Heart left ventricle (tissue), 16 donors: ENCODE results near the gene DCTPP1. TPM values are rescaled to one million over a fixed set of nuclear protein-coding genes. Genes with fewer than 3 reads are reported as not detected.

Source experiments
- ATAC-seq, 4 donors: fragments of 200-7000 bp; cut with Tn5 transposase; one replicate each; pipeline ENCODE4 v1.9.1; 2020 to 2022; ENCODE audit warnings: moderate library complexity in 4 of 4, mild to moderate bottlenecking in 3 of 4, moderate number of reproducible peaks in 1 of 4
- DNase-seq, 5 donors: peaks; one replicate each; pipeline ENCODE4 v3.0.0-alpha.2; 2020
- H3K27ac ChIP-seq, 12 donors: fragments of 200-600 bp; sonication (generic) in 4 of 12; one replicate each; pipeline versions ENCODE4 v1.5.0 to v1.8.0; 2016 to 2022; ENCODE audit warnings: mild to moderate bottlenecking in 2 of 12
- H3K27me3 ChIP-seq, 9 donors: fragments of 200-600 bp; sonication (generic) in 2 of 9; one replicate each; pipeline versions ENCODE4 v1.5.1 to v1.8.0; 2016 to 2022; ENCODE audit warnings: mild to moderate bottlenecking in 3 of 9
- H3K36me3 ChIP-seq, 9 donors: fragments of 200-600 bp; sonication (generic) in 2 of 9; one replicate each; pipeline versions ENCODE4 v1.5.0 to v1.8.0; 2018 to 2022; ENCODE audit warnings: mild to moderate bottlenecking in 2 of 9
- H3K4me1 ChIP-seq, 12 donors: fragments of 200-600 bp; sonication (generic) in 4 of 12; one replicate each; pipeline versions ENCODE4 v1.5.0 to v1.8.0; 2016 to 2022; ENCODE audit warnings: mild to moderate bottlenecking in 3 of 12
- H3K4me3 ChIP-seq, 12 donors: fragments of 200-600 bp; sonication (generic) in 4 of 12; one replicate each; pipeline versions ENCODE4 v1.5.0 to v1.8.0; 2017 to 2022; ENCODE audit warnings: mild to moderate bottlenecking in 9 of 12, moderate library complexity in 4 of 12
- H3K9me3 ChIP-seq, 12 donors: fragments of 200-600 bp; sonication (generic) in 4 of 12; one replicate each; pipeline versions ENCODE4 v1.5.0 to v1.8.0; 2016 to 2022; ENCODE audit warnings: mild to moderate bottlenecking in 1 of 12
- POLR2A ChIP-seq, 2 donors: fragments of 450-650 bp; IDR thresholded peaks; one replicate each; pipeline ENCODE4 v1.6.1; 2017; ENCODE audit warnings: antibody characterized with exemption in 2 of 2, mild to moderate bottlenecking in 2 of 2, moderate library complexity in 2 of 2
- WGBS, 4 donors: extraction: QIAGEN DNeasy Blood & Tissue Kit in 2 of 4; methylation state at CpG; one replicate each; pipeline versions ENCODE4 v1.1.5 to v1.1.7; 2013 to 2018; 5-methylcytosine and 5-hydroxymethylcytosine counted together
- intact Hi-C, 10 donors: fragments of 100-400 bp; cut with DNase I; formaldehyde crosslinking; loops; one replicate each; pipeline versions ENCODE4 v1.11.1 to v1.14.2; 2022
- polyA plus RNA-seq, 2 donors: library from polyadenylated mRNA; stranded (reverse); fragments of 200-250 nt; gene quantifications; one replicate each; pipeline ENCODE4 v1.2.3, GENCODE V29; 2013
- total RNA-seq, 9 donors: library from RNA; depleted of rRNA in 2 of 9; stranded (reverse); fragments of >200 nt in 2 of 9; fragmentation: NEBNext Ultra II Directional in 3 of 9; extraction: Animal tissue kit (Norgen Biotek cat#: 25700) in 3 of 9; gene quantifications; one replicate each; pipeline versions ENCODE4 v1.1.0 to v1.2.4, GENCODE V29; 2016 to 2023
- TF ChIP-seq, protein P1 (sequence below), 12 donors: fragments of 200-600 bp; sonication (generic) in 4 of 12; IDR thresholded peaks; one replicate each; pipeline versions ENCODE4 v1.5.0 to v1.8.0; 2018 to 2022; ENCODE audit warnings: antibody characterized with exemption in 12 of 12, mild to moderate bottlenecking in 5 of 12
- donor health status: ischemic (EF 13 %, LVEDD 7.1; RV severe dilation, severe dysfunction).
- donor health status: healthy with polysubstance abuse.
- donor health status: DM: no; HTN: yes; CAD: no.
- donor health status: DM: no; HTN: no; CAD: no.
- donor health status: ischemic (EF 25% LVEDD 6.9; RV normal size, moderate dysfunction).
- donor health status: ischemic (EF 25% LVEDD 5.7; RV mildly dilated, moderate dysfunction).
- donor health status: healthy.
- donor health status: DM: yes; HTN: yes; CAD: no.
- donor health status: ischemic (EF 35%, LVEDD 5.7; RV mildly dilated, moderate dysfunction).
- donor health status: nonischemic (EF 11% LVEDD 7.7; RV severe dilation, severe dysfunction).
- donor health status: DM: yes; HTN: yes; CAD: no.
- donor health status: PGD.
- donor health status: ischemic (EF 29% LVEDD 5.4; RV normal size, mild dysfunction).
- donor health status: nonischemic (EF 23%, LVEDD 6.1; RV moderate dilation, normal function).

The DCTPP1 gene
- total and polyA plus RNA-seq, 11 donors, result 13.8 to 68.7 (median 28.4) TPM

DNA sequence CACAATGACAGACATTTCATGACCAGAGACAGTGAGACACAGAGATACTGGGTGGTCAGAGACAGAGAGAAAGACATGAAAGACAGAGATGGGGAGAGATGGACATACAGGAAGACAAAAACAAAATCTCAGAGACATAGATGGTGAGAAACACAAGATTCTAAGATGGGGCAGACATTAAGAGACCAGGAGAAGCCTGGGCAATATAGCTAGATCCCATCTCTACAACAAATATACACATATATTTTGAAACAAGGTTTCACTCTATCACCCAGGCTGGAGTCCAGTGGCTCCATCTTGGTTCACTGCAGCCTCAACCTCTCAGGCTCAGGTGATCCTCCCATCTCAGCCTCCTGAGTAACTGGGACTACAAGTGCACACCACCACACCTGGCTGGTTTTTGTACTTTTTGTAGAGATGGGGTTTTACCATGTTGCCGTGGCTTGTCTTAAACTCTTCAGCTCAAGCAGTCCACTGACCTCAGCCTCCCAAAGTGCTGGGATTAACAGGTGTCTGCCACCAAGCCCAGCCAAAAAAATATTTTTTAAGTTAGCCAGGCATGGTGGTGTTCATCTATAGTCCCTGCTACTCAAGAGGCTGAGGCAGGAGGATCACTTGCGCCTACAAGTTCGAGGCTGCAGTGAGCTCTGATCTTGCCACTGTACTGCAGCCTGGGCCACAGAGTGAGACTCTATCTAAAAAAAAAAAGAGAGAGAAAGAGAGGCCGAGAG lies 49.6 kb downstream of the DCTPP1 start:
- Histone ChIP-seq H3K4me3 (no peak overlapping the region), H3K9me3 (no peaks in the 10 kb centered on the region), H3K36me3 (no peaks in the 10 kb centered on the region), H3K27ac (no peak overlapping the region), H3K27me3 (no peaks in the 10 kb centered on the region), H3K4me1 (peaks cover 0 to 45% (median 15%) of the 10 kb centered on the region in 12 donors)
- ATAC-seq (no peak), DNase-seq (no peak)
- intact Hi-C loops, result no loop called here
- no peak for TF ChIP-seq POLR2A (IDR thresholded peaks at IDR 0.05)
- TF ChIP-seq, protein P1, sequence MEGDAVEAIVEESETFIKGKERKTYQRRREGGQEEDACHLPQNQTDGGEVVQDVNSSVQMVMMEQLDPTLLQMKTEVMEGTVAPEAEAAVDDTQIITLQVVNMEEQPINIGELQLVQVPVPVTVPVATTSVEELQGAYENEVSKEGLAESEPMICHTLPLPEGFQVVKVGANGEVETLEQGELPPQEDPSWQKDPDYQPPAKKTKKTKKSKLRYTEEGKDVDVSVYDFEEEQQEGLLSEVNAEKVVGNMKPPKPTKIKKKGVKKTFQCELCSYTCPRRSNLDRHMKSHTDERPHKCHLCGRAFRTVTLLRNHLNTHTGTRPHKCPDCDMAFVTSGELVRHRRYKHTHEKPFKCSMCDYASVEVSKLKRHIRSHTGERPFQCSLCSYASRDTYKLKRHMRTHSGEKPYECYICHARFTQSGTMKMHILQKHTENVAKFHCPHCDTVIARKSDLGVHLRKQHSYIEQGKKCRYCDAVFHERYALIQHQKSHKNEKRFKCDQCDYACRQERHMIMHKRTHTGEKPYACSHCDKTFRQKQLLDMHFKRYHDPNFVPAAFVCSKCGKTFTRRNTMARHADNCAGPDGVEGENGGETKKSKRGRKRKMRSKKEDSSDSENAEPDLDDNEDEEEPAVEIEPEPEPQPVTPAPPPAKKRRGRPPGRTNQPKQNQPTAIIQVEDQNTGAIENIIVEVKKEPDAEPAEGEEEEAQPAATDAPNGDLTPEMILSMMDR (IDR thresholded peaks at IDR 0.05), result no peak
- 90 to 95% (median 92%) methylated on average over 4 of the region's 4 CpGs for WGBS, 4 donors

DNA sequence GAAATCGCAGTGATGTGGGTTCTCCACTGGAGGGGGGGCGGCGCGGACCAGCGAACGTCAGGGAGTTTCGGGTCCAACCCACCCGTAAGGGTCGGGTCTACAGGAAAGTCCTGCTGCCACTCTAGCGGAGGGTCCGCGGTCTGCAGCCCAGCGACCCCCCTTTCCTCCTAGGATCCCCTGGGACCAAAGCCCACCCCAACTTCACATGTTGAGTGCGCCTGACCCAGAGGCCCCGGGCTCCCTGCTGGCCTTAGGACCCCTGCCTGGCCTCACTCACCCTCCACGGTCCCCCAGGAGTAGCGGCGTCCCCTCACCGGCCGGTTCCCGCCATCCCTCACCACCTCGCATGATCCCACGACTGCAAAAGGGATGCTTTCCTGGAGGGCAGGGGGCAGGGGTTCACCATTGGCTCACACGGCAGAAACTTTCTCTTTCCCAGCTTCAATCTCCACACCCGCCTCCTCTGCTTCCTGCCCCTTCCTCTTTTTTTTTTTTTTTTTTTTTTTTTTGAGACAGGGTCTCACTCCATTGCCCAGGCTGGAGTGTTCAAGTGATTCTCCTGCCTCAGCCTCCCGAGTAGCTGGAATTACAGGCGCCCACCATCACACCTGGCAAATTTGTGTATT lies 50.6 kb downstream of the DCTPP1 start:
- Histone ChIP-seq H3K27ac (peak overlapping the region; percentile 71 to 100 (median 99)), H3K9me3 (no peaks in the 10 kb centered on the region), H3K4me1 (peaks cover 0 to 45% (median 15%) of the 10 kb centered on the region in 12 donors), H3K4me3 (peak overlapping the region; percentile 63 to 82 (median 70)), H3K36me3 (no peaks in the 10 kb centered on the region), H3K27me3 (no peaks in the 10 kb centered on the region)
- TF ChIP-seq POLR2A (IDR thresholded peaks at IDR 0.05), result no peak
- TF ChIP-seq, protein P1 (IDR thresholded peaks at IDR 0.05), result no peak
- WGBS, 4 donors, result 28 to 64% (median 48%) methylated on average over 14 to 27 of the region's 27 CpGs
- intact Hi-C loops, result loop anchor here in 3 of 10 donors (2.0 kb wide), 2 partner anchors 16 to 28 kb away; partner anchors contain the start of genes ZNF48 (in 2 of the 3) and ZNF771 (in 1 of the 3)
- no peak for ATAC-seq
- no peak for DNase-seq

DNA sequence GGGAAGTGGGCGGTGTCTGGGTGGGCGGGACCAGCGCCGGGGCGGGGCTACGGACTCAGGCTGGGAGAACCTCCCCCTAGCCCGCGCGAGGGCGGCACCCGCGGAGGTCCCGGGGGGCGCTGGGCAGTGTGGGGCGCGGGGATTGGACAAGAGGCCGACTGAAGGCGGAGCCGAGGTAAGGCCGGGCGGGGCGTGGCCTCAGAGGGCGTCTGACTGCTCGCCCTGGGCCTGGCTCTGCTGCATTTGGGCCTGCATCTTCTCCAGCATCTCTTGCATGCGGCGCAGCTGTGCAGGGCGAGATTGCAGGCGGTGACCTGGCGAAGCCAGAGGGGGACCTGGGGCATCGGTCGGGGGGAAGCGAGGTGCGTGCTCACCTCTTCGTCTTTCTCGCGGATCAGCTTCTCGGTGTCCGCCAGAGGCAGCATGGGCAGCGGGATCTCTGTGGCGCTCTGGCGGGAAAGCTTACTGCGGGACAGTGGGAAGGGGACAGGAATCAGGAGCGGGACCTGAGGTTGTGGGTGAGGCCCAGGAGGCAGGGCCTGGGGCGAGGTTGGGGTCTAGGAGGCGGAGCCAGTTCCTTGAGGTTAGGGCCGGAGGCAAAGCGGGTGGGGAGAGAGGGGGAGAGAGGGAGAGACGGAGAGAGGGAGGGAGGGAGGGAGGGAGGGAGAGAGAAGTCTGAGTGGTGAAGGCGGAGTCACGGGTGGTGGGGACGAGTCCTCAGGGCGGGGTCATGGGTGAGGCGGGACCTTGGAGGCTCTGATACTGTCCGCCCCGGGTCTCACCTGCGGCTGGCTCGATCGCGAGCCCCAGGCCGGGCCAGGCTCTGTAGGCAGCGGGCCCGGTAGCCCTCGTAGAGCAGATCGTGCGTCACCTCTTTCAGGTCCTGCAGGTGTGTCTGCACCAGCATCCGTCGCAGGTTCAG lies 51.3 kb downstream of the DCTPP1 start:
- peak overlapping the region; percentile 97 to 100 (median 99) for H3K27ac ChIP-seq
- 0 to 1% (median 1%) methylated on average over 46 to 67 of the region's 67 CpGs for WGBS, 4 donors
- peaks cover 0 to 44% (median 15%) of the 10 kb centered on the region in 12 donors for H3K4me1 ChIP-seq
- H3K4me3 ChIP-seq, result peak overlapping the region; percentile 63 to 82 (median 70)
- TF ChIP-seq POLR2A (IDR thresholded peaks at IDR 0.05), result peak in 1 of 2 donors; percentile 86
- TF ChIP-seq, protein P1 (IDR thresholded peaks at IDR 0.05), result peak in 5 of 12 donors; percentile 6 to 39 (median 25)
- intact Hi-C loops, result loop anchor here in 4 of 10 donors (1.0 to 2.0 kb wide), 3 partner anchors 16 to 28 kb away; partner anchors contain the start of genes ZNF48 (in 3 of the 4) and ZNF771 (in 1 of the 4)
- DNase-seq (peak; percentile 99 to 100 (median 99)), ATAC-seq (peak; percentile 96 to 98 (median 98))
- no peaks in the 10 kb centered on the region for H3K36me3 ChIP-seq
- H3K27me3 ChIP-seq, result no peaks in the 10 kb centered on the region
- no peaks in the 10 kb centered on the region for H3K9me3 ChIP-seq
